Uterus (tissue), 4 donors: ENCODE measurements around the gene WNT16. TPM values are rescaled to one million over a fixed set of nuclear protein-coding genes. Genes with fewer than 3 reads are reported as not detected.

Experiments used
- DNase-seq, 2 donors: peaks; one replicate each; pipeline ENCODE4 v3.0.0-alpha.2; 2019 to 2020
- H3K27ac ChIP-seq, 2 donors: fragments of 200-600 bp; sonication (generic); 1 replicate in 1 of 2; 2 replicates in 1 of 2; pipeline ENCODE4 v1.5.1; 2016 to 2018
- H3K27me3 ChIP-seq, 2 donors: fragments of 200-600 bp; sonication (generic); one replicate each; pipeline ENCODE4 v1.5.1; 2018 to 2019; ENCODE audit warnings: control low read depth in 1 of 2
- H3K36me3 ChIP-seq, 2 donors: fragments of 200-600 bp; sonication (generic); one replicate each; pipeline ENCODE4 v1.5.1; 2019; ENCODE audit warnings: control low read depth in 1 of 2
- H3K4me1 ChIP-seq, 2 donors: fragments of 200-600 bp; sonication (generic); one replicate each; pipeline ENCODE4 v1.5.1; 2018 to 2019; ENCODE audit warnings: control low read depth in 1 of 2
- H3K4me3 ChIP-seq, 2 donors: fragments of 200-600 bp; sonication (generic); 1 replicate in 1 of 2; 2 replicates in 1 of 2; pipeline ENCODE4 v1.5.1; 2018 to 2019; ENCODE audit warnings: mild to moderate bottlenecking in 1 of 2
- H3K9me3 ChIP-seq, 2 donors: fragments of 200-600 bp; sonication (generic); one replicate each; pipeline ENCODE4 v1.5.1; 2019; ENCODE audit warnings: control low read depth in 1 of 2
- POLR2A ChIP-seq, 2 donors: fragments of 450-650 bp; IDR thresholded peaks; one replicate each; pipeline ENCODE4 v1.6.1; 2016; ENCODE audit warnings: antibody characterized with exemption in 2 of 2, mild to moderate bottlenecking in 1 of 2, moderate library complexity in 1 of 2
- intact Hi-C: fragments of 100-400 bp; cut with DNase I; formaldehyde crosslinking; loops from one replicate; pipeline ENCODE4 v1.15.1; 2023; ENCODE audit warnings: low total_unique reads
- total RNA-seq, 4 donors: library from RNA; depleted of rRNA in 3 of 4; stranded (reverse); fragments of >200 nt in 3 of 4; gene quantifications; one replicate each; pipeline versions ENCODE4 v1.1.0 to v1.2.4, GENCODE V29; 2014 to 2023
- TF ChIP-seq, protein P1 (sequence below), 4 experiments: fragments of 200-600 bp in 2 of 4; fragments of 450-650 bp in 2 of 4; sonication (generic) in 2 of 4; IDR thresholded peaks; one replicate each; pipeline ENCODE4 v1.5.1; 2016 to 2019; ENCODE audit warnings: antibody characterized with exemption in 4 of 4, mild to moderate bottlenecking in 2 of 4, moderate library complexity in 1 of 4
- donor health status: DM: yes; HTN: yes; CAD: no.

The WNT16 gene
- total RNA-seq, 4 donors from 2014 or later = 1.7 TPM; not detected in 3

DNA sequence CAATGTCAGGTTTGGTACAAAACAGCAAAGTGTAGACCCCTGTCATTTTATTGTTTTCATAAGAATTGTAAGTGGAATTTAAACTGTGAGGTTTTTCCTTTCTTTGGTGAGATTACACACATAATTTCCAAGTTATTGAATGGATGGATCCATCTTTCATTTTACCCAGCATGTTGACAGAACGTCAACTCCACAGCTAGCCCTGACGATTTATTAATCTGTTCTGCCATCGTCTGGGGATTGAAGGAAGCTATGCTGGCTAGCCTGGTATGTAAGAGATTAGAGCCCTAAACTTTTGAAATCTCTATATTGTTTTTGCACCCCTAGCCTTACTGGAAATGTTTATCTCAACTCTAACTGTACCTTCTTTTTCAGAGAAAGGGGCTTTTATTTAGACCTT, 8.6 kb downstream of the WNT16 start:
- Histone ChIP-seq H3K27ac (no peak overlapping the region), H3K4me1 (no peaks in the 10 kb centered on the region), H3K9me3 (no peaks in the 10 kb centered on the region), H3K27me3 (peaks cover 0 to 26% of the 10 kb centered on the region in 2 donors), H3K36me3 (no peaks in the 10 kb centered on the region), H3K4me3 (no peak overlapping the region)
- TF ChIP-seq, protein P1, sequence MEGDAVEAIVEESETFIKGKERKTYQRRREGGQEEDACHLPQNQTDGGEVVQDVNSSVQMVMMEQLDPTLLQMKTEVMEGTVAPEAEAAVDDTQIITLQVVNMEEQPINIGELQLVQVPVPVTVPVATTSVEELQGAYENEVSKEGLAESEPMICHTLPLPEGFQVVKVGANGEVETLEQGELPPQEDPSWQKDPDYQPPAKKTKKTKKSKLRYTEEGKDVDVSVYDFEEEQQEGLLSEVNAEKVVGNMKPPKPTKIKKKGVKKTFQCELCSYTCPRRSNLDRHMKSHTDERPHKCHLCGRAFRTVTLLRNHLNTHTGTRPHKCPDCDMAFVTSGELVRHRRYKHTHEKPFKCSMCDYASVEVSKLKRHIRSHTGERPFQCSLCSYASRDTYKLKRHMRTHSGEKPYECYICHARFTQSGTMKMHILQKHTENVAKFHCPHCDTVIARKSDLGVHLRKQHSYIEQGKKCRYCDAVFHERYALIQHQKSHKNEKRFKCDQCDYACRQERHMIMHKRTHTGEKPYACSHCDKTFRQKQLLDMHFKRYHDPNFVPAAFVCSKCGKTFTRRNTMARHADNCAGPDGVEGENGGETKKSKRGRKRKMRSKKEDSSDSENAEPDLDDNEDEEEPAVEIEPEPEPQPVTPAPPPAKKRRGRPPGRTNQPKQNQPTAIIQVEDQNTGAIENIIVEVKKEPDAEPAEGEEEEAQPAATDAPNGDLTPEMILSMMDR (IDR thresholded peaks at IDR 0.05) = no peak
- no peak for TF ChIP-seq POLR2A (IDR thresholded peaks at IDR 0.05)
- DNase-seq = no peak
- intact Hi-C loops = no loop called here

DNA sequence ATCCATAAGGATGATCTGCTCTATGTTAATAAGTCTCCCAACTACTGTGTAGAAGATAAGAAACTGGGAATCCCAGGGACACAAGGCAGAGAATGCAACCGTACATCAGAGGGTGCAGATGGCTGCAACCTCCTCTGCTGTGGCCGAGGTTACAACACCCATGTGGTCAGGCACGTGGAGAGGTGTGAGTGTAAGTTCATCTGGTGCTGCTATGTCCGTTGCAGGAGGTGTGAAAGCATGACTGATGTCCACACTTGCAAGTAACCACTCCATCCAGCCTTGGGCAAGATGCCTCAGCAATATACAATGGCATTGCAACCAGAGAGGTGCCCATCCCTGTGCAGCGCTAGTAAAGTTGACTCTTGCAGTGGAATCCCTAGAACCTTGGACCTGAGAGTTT, 10.3 kb downstream of the WNT16 start:
- peaks cover 0 to 9% of the 10 kb centered on the region in 2 donors for H3K27me3 ChIP-seq
- H3K36me3 ChIP-seq = no peaks in the 10 kb centered on the region
- TF ChIP-seq, protein P1 (IDR thresholded peaks at IDR 0.05) = no peak
- no peak for TF ChIP-seq POLR2A (IDR thresholded peaks at IDR 0.05)
- no peak for DNase-seq
- no peaks in the 10 kb centered on the region for H3K4me1 ChIP-seq
- H3K9me3 ChIP-seq = no peaks in the 10 kb centered on the region
- H3K27ac ChIP-seq = no peak overlapping the region
- H3K4me3 ChIP-seq = no peak overlapping the region
- intact Hi-C loops = no loop called here

DNA sequence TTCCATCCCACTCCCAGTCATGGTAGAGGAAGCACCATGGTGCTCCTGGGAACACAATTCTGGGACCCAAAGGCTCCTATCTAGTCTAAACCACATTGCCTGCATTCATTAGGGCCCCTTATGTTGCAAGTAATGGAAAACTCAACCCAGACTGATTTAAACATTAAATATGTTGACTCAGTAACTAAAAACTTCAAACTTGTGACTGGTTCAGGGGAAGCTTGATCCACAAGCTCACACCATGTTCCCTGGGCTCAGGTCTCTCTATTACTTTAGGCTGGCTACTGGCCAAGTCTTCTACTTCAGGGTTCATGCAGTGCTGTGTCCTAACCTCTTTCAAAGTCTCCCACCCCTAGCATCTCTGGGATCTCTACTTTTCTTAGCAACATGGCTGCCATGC, 13.1 kb downstream of the WNT16 start:
- no peak overlapping the region for H3K4me3 ChIP-seq
- DNase-seq = no peak
- H3K36me3 ChIP-seq = no peaks in the 10 kb centered on the region
- H3K27me3 ChIP-seq = no peaks in the 10 kb centered on the region
- no peaks in the 10 kb centered on the region for H3K4me1 ChIP-seq
- H3K27ac ChIP-seq = no peak overlapping the region
- TF ChIP-seq, protein P1 (IDR thresholded peaks at IDR 0.05) = no peak
- TF ChIP-seq POLR2A (IDR thresholded peaks at IDR 0.05) = no peak
- intact Hi-C loops = loop anchor here (10.0 kb wide), 1 partner anchor 907 kb away; no protein-coding TSS in a partner anchor
- no peaks in the 10 kb centered on the region for H3K9me3 ChIP-seq

DNA sequence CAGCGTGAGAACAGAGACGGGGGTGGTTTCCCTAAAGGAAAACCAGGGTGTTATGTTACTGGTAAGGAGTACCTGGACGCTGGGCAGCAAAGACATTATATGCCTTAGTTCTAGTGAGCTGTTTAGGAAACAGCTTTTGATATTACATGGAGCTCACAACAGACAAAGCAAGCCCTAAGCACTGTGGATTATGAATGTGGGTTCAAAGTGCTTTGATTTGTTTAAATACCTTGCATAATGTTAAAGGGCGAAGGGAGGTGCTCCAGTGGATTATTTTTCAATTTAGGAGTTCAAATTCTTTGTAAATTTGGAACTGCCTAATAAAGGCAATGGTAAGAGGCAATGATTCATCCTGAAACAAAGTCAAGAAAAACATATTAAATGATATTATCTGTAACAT, 13.8 kb downstream of the WNT16 start:
- no peaks in the 10 kb centered on the region for H3K4me1 ChIP-seq
- H3K9me3 ChIP-seq = no peaks in the 10 kb centered on the region
- TF ChIP-seq POLR2A (IDR thresholded peaks at IDR 0.05) = no peak
- TF ChIP-seq, protein P1 (IDR thresholded peaks at IDR 0.05) = no peak
- H3K4me3 ChIP-seq = no peak overlapping the region
- no peak overlapping the region for H3K27ac ChIP-seq
- no peaks in the 10 kb centered on the region for H3K27me3 ChIP-seq
- DNase-seq = no peak
- intact Hi-C loops = loop anchor here (10.0 kb wide), 1 partner anchor 908 kb away; no protein-coding TSS in a partner anchor
- no peaks in the 10 kb centered on the region for H3K36me3 ChIP-seq

DNA sequence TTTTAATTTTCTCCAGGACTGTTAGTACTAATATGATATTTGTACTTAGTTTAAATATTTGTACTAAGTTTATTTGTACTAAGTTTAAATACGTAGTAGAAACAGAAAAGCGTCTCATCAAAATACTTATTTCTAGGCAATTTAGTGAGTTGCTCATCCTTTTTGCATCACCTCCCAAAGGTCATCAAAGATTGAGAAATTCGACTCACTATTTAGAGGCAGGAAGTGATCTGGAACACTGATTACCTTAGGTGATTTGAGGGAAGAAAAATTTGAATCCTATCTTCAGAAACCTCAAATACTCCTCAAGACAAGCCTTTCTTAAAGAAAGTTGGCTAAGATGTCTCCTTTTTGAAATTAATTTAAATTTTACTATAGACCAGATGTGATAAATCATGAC, 14.5 kb downstream of the WNT16 start:
- intact Hi-C loops = loop anchor here (10.0 kb wide), 1 partner anchor 909 kb away; no protein-coding TSS in a partner anchor
- Histone ChIP-seq H3K4me3 (no peak overlapping the region), H3K36me3 (no peaks in the 10 kb centered on the region), H3K27ac (no peak overlapping the region), H3K4me1 (no peaks in the 10 kb centered on the region), H3K9me3 (no peaks in the 10 kb centered on the region), H3K27me3 (no peaks in the 10 kb centered on the region)
- no peak for DNase-seq
- TF ChIP-seq POLR2A (IDR thresholded peaks at IDR 0.05) = no peak
- TF ChIP-seq, protein P1 (IDR thresholded peaks at IDR 0.05) = no peak
